NCI-H510A (cell line): ENCODE measurements around the gene ZMIZ1.

Experiments
- DNase-seq: peaks from one replicate; lab custom pipeline; 2025; lab: John Stamatoyannopoulos, UW

Gene ZMIZ1

GRCh38 chr10:79066411-79067240 is 2.1 kb upstream of the ZMIZ1 start:
- peak; percentile 60 for DNase-seq

- peak; percentile 71 for DNase-seq
These were observed 1.2 kb upstream of the ZMIZ1 start for GRCh38 chr10:79067241-79068202.

GRCh38 chr10:79068203-79068561 is 584 bp upstream of the ZMIZ1 start:
- no peak for DNase-seq

- peak; percentile 21 for DNase-seq
These were observed 737 bp downstream of the ZMIZ1 start for GRCh38 chr10:79069325-79070080.

- DNase-seq, result no peak
These were observed 1.4 kb downstream of the ZMIZ1 start for GRCh38 chr10:79070081-79070605.

GRCh38 chr10:79070606-79071395 is 2.0 kb downstream of the ZMIZ1 start:
- peak; percentile 58 for DNase-seq

GRCh38 chr10:79071396-79071923 is 2.7 kb downstream of the ZMIZ1 start:
- no peak for DNase-seq

- no peak for DNase-seq
These were observed 3.3 kb downstream of the ZMIZ1 start for GRCh38 chr10:79072041-79072441.

- DNase-seq, result no peak
These were observed 4.4 kb downstream of the ZMIZ1 start for GRCh38 chr10:79072994-79073645.

GRCh38 chr10:79073784-79074432 is 5.1 kb downstream of the ZMIZ1 start:
- DNase-seq, result no peak

GRCh38 chr10:79074732-79075131 is 6.0 kb downstream of the ZMIZ1 start:
- DNase-seq, result no peak

- no peak for DNase-seq
These were observed 6.7 kb downstream of the ZMIZ1 start for GRCh38 chr10:79075418-79075817.

- no peak for DNase-seq
These were observed 8.9 kb downstream of the ZMIZ1 start for GRCh38 chr10:79077488-79078173.

GRCh38 chr10:79078367-79079053 is 9.7 kb downstream of the ZMIZ1 start:
- DNase-seq, result no peak

GRCh38 chr10:79079054-79079397 is 10.3 kb downstream of the ZMIZ1 start:
- DNase-seq, result no peak

GRCh38 chr10:79079490-79080355 is 11.0 kb downstream of the ZMIZ1 start:
- no peak for DNase-seq

- DNase-seq, result no peak
These were observed 12.7 kb downstream of the ZMIZ1 start for GRCh38 chr10:79081353-79082034.
